ENCODE data around the gene KLK2.
"Not testable (repeated sequence)": the region's sequence is repeated elsewhere in the genome, so short reads cannot be mapped to it uniquely, and the experiment has no call there.

KLK2 gene

DNA sequence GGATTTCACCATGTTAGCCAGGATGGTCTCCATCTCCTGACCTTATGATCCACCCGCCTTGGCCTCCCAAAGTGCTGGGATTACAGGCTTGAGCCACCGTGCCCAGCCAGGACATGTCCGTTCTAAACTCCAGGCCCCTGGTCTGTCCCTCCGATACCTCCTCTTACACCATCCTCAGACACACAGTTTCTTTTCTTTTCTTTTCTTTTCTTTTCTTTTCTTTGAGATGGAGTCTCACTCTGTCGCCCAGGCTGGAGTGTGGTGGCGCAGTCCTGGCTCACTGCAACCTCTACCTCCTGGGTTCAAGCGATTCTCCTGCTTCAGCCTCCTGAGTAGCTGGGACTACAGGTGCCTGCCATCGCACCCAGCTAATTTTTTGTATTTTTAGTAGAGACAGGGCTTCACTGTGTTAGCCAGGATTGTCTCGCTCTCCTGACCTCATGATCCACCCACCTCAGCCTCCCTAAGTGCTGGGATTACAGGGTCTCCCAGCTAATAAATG lies 22.9 kb downstream of the KLK2 start:
- not testable (repeated sequence) for DNase-seq

DNA sequence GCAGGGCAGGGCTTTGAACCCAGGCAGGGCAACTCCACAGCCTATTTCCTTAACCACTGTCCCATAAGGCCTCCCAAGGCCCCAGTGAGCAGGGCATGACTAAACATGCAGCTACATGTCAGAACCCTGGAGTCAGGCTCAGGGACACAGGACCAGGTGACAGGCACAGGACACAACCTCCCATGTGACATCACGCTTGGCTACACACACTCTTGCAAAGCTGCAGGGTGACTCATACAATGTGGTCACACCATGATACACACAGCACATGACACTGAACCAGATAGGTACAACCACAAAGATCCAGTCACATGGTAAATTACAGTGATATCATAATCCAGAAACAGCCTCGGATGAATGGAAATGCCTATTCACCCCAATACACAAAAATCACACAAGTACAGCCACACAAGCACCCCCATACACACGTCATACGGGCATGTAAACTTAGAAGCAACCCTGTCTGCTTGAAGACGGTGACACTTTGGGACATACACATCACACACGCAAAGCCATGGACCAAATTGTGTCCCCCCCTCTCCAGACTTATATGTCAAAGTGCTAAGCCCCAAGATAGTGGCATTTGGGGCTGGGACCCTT lies 23.5 kb downstream of the KLK2 start:
- peak; percentile 61 for DNase-seq

DNA sequence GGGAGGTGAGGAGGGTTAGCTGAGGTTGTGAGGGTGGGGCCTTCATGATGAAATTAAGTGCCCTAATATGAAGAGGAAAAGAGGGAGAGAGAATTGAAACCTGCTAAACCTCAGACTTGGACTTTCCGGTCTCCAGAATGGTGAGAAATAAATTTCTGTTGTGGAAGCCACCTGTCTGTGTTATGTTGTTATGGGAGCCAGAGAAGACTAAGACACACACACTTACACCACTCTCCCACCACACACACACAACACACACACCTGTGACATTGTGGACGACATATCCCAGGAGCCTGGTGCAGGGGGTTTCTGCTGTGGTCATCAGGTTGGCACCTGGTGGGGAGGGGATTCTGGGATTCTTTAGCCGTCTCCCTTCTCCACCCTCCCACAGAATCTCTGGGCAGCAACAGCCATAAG lies 24.0 kb downstream of the KLK2 start:
- no peak for DNase-seq

DNA sequence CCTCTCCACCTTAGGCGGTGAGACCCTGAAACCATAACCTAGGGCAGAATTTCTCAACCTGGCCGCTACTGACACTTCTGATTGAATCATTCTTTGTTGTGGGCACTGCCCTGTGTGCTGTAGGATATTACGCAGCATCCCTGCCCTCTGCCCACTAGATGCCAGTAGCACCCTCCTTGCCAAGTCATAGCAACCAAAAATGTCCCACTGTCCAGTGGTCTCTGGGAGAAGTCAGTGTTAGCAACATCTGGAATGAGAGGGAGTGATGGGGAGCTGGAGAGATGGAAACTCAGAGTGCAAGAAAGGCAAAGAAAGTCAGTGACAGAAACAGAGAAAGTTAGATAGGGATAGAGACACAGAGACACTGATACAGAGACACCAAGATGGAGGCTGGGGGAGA lies 24.4 kb downstream of the KLK2 start:
- DNase-seq, result no peak

DNA sequence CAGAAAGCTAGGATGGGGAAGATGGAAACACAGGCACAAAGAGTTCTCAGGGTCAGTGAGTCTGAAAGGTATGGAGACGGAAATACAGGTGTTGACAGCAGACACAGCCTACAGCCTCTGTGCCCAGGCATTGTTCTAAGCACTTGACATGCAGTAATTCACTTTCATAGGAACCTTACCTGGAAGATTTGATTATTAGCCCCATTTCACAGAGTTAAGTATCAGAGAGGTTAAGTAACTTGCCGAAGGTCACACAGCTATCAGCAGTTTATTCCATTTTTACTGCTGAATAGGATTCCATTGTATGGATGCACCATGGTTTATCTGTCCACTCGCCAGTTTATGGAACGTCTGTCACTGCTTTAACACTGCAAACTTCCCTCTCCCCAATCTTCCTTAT lies 24.8 kb downstream of the KLK2 start:
- no peak for DNase-seq

DNA sequence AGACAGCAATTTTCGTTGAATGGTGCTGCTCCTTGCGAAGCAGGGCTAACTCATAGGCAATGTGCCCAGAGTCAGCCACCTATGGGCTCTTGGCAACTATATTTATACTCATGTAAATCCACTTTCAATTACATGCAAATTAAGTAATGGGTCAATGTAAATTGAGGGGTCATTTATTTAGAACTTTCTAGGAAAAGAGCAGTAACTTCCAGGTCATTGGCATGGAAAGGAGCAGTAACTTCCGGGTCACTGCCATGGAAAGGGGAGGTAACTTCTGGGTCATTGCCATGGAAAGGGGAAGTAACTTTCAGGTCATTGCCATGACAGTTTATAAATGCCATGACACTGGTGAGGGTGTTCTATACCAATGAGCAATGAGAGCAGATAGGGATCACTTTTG lies 26.3 kb downstream of the KLK2 start:
- DNase-seq, result peak; percentile 15

DNA sequence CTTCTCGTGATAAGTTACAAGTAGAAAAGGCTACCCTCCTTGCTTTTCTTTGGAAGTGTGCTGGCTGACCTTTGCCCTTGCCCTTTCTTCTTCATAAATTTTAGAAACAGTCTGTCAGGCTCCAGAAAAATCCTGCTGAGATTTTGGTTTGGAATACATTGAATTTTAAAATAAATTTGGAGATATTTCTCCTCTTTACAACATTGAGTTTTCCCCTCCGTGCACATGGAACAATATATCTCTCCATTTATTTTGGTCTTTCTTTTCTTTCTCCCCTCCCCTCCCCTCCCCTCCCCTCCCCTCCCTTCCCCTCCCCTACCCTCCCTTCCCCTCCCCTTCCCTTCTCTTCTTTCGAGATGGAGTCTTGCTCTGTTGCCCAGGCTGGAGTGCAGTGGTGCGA lies 29.4 kb downstream of the KLK2 start:
- DNase-seq, result no peak

DNA sequence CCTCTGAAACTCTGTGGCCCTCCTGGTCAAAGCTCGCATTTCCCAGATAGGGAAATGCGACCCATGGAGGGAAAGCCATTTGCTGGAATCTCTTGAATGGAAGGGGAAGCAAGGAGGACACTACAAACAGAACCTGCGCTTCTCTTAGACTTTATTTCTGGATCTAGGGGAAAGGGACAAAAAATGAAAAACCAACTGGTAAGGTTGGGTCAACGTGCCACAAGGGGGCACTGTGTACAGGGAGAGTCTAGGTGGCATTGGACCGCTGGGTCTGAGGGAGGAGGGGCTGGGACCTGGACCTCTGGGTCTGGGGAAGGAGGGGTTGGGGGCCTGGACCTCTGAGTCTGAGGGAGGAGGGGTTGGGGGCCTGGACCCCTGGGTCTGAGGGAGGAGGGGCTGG lies 33.0 kb downstream of the KLK2 start:
- DNase-seq, result peak; percentile 64

DNA sequence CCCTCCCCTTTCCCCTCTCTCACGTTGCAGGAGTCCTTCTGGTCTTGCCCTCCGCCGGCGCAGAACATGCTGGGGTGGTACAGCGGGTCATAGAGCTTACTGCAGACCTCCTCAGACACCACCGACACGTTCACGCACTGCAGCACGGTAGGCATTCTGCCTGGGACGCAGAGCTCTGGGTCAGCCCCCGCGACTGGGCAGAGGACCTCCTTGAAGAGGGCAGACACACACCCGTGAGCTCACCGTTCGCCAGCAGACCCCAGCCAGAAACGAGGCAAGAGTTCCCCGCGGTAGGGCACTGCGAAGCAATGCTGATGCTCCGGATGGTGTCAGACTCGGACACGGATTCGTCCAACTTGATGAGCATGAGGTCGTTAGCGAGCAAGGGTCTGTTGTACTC lies 35.1 kb downstream of the KLK2 start:
- DNase-seq, result no peak

DNA sequence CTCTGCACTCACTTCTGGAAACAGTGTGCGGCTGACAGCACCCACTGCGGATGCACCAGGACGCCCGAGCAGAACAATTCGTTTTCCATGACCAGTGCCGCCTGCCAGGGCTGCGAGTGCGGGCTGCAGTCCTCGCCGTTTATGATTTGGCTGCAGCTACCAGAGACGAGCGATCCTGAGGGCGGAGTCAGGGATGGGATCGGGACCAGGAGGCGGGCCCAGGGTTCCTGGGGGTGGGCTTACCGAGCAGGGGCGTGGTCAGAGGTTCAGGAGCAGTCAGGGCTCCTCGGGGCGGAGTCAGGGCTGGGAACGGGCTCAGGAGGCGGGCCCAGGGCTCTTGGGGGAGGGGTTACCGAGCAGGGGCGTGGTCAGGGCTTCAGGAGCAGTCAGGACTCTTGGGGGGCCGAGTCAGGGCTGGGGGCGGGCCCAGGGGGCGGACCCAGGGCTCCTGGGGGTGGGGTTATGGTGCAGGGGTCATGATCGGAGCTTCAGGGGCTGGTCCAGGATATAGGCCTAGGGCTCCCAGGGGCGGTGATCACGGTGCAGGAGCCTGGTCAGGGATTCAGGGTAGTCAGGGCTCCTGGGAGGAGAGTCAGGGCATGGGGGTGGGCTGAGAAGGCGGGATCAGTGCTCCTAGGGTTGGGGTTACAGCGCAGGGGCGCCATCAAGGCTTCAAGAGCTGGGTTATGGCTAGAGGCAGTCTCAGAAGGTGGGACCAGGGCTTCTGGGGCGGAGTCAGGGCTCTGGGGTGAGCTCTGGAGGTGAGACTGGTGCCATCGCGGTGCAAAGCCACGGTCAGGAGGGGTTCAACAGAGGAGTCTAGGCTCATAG lies 36.2 kb downstream of the KLK2 start:
- DNase-seq, result peak; percentile 67

DNA sequence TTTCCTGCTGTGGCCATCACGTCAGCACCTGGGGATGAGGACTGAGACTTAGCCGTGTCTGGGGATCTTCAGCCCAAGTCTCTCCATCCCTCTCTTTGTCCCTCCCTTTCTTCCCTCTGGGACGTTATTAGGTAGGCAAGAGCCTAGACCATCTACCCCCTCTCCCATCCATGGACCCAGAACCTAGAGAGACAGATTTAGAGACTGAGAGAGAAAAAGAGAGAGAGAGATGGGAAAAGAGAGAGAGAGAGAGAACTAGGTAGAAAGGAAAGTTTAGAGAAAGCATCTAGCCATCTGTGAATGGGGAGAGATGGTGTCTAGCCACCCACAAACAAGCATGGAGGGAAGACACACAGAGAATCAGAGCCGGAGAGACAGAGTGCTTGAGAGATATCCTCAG lies 37.5 kb downstream of the KLK2 start:
- DNase-seq, result no peak

DNA sequence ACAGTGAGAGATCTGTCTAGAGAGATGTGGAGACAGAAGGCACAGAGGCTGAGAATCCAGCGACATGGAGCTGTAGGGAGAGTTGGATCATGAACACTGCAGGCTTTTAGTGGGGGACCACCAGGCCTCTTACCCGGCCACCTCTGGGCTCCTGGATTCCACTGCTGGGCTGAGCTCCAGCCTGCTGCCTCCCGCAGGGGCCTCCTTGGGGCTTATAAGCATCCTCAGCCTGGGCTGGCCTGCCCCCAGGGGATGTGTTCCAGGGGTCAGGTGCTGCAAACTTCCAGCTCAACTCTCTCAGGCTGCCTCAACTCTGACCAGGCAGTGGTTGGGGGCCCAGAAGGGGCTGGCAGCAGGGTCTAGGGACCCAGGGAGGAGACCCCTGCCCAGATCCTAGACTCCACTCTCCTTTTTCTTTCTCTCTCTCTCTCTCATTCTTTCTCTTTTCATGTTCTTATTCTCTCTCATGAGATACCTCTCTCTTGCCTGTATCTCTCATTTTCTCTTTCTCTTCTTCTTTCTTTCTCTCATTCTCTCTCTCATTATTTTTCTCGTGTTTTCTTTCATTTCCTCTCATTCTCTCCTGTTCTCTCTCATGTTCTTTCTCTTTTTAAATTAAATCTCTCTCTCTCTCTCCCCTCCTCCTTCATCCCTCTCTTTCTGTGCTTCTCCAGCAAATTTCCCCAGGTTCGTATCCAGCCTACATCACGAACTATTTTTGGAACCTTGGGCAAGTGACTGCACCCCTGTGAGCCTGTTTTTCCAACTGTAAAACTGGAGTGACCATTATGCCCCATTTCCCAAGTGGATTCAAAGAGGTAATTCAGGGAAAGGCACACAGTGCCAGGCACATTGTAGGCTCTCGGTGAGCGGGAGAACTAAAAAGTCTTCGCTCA lies 38.2 kb downstream of the KLK2 start, which contains the start of gene KLK4:
Gene KLK4 (minus strand): TSS at position 190 of the 896 bp plus-strand sequence. CDS start 657 bp downstream, outside the sequence.
- DNase-seq, result no peak

DNA sequence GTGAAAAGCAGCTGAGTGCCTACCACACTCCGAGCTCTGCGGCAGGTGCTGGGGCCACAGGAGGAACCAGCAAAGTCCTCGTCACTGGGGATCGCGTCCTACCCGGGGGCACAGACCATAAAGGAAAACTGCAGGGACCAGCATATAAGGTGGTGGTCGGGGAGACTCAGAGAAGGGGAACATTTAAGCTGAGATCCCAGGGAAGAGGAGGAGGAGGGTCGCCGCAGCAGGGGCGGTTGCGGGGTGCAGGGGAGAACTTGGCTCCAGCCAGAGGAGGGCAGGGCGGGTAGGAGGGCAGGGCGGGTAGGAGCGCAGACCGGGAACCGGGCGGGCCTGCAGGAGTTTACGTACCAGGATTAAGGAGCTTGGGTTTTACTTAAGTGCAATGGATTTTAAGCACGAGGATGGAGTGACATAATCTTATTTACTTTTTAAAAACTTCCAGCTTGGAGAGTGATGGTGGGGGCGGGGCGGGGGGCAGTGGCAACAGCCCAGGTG lies 38.9 kb downstream of the KLK2 start:
- no peak for DNase-seq

DNA sequence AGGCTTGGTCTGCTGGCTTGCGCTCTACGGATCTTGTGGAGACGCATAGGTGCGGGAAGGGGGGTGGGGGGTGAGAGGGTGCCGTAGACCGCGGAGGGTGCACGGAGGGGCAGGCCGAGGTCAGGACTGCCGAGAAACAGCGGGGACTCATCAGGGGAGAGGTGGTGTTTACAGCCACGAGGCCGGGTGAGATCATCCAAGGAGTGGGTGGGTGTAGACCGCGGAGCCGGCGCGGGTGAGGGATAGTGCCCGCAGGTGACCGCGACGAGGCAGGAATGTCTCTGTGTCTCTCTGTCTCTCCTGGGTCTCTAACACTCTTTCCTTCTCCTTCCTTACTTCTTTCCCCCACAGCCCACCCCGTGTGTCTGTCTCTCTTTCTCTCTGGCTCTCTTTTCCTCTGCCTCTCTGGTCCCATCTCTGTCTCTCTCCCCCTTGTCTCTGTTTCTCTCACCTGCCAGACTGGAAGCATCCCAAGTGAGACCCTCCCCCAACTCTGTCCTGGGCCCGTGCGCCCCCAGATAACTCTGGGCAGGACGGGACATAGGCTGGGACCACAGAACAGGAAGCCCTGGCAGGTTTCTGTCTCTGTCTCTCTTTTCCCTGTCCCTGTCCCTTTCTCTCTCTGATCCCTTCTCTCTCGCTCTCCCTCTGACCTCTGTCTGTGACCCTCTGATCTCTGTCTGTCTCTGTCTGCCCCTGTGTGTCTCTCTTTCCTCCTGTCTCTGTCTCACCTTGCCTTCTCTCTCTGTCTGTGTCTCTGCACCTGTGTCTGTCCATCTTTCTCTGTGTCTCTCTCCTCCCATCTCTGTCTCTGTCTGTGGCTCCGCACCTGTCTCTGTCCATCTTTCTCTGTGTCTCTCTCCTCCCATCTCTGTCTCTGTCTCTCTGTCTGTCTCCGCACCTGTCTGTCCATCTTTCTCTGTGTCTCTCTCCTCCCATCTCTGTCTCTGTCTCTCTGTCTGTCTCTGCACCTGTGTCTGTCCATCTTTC lies 39.8 kb downstream of the KLK2 start:
- no peak for DNase-seq

DNA sequence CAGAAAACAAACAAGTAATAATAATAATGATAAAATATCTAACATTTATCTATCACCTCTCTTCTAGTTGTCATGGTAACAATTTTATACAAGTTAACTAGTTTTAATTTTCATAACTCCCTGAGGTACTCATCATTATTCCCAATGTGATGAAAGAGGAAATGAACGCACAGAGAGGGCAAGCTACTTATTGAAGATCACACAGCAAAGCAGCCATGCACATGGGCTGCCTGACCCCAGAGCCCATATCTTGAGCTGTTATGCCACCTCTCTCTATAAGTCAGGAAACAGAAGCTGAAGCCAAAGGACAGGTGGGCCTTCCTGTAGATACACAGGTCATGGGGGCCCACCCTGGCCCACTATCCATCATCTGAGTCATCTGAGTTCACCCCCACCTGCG lies 42.8 kb downstream of the KLK2 start:
- DNase-seq, result no peak

DNA sequence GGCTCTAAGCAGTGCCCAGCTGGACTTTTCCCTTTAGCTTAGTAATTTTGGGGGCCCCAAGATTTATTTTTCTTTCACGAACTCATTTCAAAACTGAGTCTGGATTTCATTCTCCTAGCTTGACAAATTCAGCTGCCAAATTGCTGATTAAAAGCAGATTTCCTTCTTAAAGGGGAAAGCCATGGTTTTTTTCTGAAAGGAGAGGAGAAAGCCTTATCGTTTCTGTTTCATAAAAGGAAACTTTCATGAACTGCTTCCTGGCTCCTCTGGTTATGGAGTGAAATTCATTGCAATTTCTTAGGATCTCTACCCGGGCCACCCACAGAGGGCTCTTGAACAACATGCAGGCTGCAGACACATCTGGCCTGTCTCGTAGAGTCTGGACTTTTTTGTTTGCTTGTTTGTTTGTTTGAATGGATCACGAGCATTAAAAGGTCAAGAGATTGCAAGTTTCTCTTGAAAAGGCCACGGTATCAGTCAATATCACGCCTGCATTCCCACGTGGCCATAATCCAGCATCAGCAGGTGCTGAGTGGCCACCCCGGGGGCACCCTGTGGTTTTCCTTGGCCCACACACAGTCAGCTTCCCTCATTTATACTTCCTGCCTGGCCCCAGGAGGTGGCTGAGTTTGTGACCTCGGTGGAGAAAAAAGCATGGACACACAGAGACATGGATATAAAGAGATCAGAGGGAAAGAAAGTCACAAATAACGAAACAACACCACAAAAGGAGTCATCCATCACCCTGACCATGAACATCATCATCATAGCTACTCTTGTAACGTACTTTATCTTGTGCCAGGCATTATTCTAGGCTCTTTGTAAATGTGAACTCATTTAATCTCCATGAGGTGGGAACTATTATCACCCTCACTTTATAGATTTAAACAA lies 48.4 kb downstream of the KLK2 start:
- DNase-seq, result no peak

DNA sequence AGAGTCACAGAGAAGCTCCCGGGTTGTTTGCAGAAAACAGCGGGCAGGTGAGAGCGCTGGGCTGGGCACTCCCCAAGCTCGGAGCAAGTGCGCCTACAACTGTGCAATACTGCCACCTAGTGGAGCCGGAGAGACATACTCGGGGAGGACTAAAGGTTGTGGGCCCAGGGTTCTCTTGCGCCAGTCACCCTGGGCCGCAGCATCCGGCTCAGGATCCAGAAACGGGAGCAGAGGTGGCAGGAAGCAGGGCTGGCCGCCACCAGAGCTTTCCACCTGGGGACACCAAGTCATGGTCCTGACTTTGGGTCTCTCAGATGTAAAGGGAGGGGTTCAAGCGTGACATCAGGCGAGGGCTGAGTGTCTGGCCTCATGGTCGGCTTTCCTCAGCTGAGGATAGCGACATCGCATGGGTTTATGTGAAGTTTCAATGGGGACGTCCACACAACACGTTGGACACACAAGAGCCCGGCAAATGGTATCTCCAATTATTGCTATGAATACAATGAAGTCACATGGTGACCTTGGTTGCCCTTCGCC lies 49.1 kb downstream of the KLK2 start:
- DNase-seq, result peak; percentile 90

DNA sequence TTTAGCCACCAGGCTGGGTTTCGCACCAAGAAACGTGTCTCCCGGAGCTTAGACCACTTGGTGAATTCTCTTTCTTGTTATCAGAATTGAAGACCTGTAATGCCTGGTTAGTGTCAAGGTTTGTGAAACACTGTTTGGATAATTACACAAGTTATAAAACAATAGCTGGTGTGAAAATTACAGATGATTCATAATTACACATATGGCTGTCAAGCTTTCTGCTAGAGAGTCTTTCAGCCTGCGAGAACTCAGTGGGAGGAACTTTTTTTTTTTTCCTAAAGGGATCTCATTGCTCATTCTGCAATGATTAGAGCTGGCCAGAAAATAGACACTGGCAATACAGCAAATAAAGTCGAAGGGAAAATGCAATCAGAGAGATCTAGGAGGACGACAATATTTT lies 51.3 kb downstream of the KLK2 start:
- no peak for DNase-seq

DNA sequence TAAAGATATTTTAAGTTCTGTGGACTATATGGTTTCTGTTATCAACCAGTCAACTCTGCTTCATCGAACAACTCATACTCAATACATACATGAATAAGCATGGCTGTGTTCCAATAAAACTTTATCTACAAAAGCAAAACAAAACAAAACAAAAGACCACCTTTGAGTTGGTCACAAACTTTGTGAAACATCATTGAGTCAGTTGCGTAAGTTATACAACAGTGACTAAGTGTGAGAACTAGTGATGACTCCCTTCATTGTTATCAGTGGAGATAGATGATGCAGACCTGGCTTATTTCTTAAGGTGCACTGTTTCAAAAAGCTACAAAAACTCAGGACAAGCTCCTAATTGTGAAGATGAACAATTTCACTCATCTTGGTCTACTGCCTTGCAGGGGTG lies 52.5 kb downstream of the KLK2 start:
- DNase-seq, result no peak

DNA sequence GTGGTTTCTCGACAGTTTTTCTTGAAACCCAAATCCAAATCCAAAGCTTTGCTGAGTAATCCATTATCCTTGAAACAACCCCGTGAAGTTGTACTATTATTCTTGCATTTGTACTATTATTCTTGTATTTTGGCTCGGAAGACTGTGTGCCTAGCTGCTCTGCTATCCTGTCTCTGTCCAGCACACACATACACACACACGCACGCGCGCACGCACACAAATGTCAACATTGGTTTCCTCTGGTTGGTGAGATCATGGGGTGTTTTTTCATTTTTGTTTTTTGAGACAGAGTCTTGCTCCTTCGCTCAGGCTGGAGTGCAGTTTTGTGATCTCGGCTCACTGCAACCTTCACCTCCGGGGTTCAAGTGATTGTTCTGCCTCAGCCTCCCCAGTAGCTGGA lies 52.9 kb downstream of the KLK2 start:
- no peak for DNase-seq

DNA sequence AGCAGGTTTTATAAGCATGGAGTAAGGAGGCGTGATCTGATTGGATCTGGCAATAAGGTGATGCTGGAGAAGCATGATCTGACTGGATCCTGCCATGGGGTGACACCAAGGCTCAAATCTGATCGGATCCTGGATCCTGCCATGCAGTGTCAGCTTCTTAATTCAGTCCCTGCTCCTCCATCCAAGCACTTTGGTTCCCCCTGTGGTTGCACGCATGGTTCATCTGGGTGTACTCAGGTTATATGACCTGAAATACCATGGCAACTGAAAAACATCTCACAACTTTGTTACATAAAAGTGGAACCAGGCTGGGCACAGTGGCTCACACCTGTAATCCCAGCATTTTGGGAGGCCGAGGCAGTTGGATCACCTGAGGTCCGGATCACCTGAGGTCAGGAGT lies 55.6 kb downstream of the KLK2 start:
- DNase-seq, result no peak

Data from hematopoietic multipotent progenitor cell treated with erythropoietin and hydrocortisone succinate and interleukin-3 and kit ligand, for 4 days (in vitro differentiated cells).